IPS-18c (cell line): ENCODE data around the gene MGAT4A.
"Not testable (repeated sequence)": the region's sequence is repeated elsewhere in the genome, so short reads cannot be mapped to it uniquely, and the experiment has no call there.

Experiments used
- H3K4me3 ChIP-seq: 2 replicates; pipeline ENCODE4 v1.7.0; 2013; ENCODE audit warnings: low read depth, mild to moderate bottlenecking, low read length, moderate library complexity; ENCODE audit not compliant: insufficient read depth
- H3K9me3 ChIP-seq: one replicate; pipeline ENCODE4 v1.6.1; 2013; ENCODE audit warnings: mild to moderate bottlenecking, low read length, moderate library complexity; ENCODE audit not compliant: control insufficient read depth, insufficient read depth

The MGAT4A gene

DNA sequence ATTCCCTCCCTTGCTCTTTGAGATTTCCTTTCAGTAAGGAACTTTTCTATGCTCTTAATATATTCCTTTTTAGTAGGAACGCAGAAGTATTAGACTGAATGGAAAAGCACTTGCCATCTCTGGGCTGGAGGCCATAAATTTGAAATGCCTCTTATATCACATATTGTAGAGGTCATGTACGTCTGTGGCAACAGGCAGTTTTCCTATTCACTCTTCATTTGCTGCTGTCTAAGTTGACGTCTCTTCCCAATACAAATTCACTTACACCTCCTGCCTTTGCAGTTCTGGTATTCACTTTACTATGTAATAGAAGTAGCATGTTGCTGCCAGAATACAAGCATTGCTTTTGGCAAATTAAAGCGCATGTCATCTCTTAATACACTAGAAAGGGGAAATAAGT is 34.7 kb downstream of the MGAT4A start:
- Histone ChIP-seq H3K4me3 (no peak overlapping the region), H3K9me3 (no peaks in the 10 kb centered on the region)

- Histone ChIP-seq H3K9me3 (no peaks in the 10 kb centered on the region), H3K4me3 (no peak overlapping the region)
Observed at GRCh38 chr2:98695255-98695654, 35.7 kb downstream of the MGAT4A start.

DNA sequence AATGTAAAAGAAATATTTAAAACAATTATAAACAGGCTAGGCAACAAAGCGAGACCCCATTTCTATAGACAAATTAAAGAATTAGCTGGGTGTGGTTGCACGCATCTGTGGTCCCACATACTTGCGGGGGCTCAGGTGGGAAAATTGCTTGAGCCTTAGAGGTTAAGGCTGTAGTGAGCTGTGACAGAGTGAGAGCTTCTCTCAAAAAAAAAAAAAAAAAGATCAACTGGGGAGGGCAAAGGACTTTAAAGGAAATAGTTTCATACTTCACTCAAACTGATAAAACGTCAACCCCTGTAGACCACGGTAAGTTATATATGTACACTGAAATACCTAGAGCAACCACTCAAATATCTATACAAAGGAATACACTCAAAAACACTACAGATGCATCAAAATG is 37.5 kb downstream of the MGAT4A start:
- no peak overlapping the region for H3K4me3 ChIP-seq
- no peaks in the 10 kb centered on the region for H3K9me3 ChIP-seq

- H3K4me3 ChIP-seq, result no peak overlapping the region
- no peaks in the 10 kb centered on the region for H3K9me3 ChIP-seq
Observed at GRCh38 chr2:98692090-98693054, 38.6 kb downstream of the MGAT4A start.

- H3K4me3 ChIP-seq, result no peak overlapping the region
- H3K9me3 ChIP-seq, result no peaks in the 10 kb centered on the region
Observed at GRCh38 chr2:98691303-98691702, 39.6 kb downstream of the MGAT4A start.

- Histone ChIP-seq H3K9me3 (no peaks in the 10 kb centered on the region), H3K4me3 (no peak overlapping the region)
Observed at GRCh38 chr2:98685930-98686887, 44.7 kb downstream of the MGAT4A start.

DNA sequence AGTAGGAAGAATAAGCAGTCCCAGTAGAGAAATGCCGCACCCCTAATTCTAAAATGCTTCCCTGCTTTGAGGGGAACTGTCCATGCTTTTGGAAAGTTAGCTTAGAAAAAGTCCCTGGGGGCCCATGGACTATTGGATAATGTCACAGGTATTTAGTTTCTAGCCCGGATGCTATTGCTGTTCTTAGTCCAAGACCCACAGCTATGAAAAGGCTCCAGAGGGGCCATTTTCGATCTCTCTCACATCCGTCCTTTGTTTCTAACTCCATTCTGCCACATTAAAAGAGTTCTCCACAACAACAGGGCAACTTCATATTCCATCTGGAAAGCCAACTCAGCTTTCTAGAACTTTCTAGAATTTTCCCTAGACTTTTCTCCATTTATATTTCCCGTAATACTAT is 47.2 kb downstream of the MGAT4A start:
- Histone ChIP-seq H3K4me3 (no peak overlapping the region), H3K9me3 (no peaks in the 10 kb centered on the region)

GRCh38 chr2:98676742-98677141 is 54.2 kb downstream of the MGAT4A start:
- Histone ChIP-seq H3K9me3 (peaks cover 2% of the 10 kb centered on the region), H3K4me3 (no peak overlapping the region)

DNA sequence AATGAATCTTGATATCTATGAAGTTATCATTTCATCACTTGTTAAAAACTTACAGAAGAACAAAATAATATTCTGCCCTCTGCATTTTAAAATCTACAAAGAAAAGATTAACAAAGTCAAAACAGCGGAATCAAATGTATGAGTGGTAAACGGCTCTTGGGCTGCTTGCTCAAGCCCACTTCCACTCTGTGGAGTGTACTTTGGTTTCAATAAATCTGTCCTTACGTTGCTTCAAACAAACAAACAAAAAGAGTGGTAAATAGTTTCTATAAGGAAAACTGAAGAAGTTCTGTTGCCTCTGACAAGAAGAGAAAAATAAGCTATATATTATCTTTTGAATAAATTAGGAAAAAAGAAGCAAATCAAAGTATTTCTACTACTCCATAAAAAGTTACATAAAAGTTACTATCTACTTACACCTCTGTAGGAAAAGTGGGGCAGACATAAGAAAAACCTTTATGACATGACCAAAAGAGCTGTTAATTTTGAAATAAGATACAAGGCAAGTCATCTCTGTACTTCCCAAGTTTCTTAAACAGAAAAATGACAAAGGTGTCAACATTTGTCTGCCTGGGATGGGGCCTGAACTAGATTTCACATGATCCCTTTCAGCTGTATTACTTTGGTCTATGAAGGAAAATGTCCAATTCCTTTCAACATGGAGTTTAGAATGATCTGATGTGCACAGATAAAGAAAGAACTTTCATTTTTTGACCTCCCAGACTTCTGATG is 56.5 kb downstream of the MGAT4A start:
- Histone ChIP-seq H3K4me3 (no peak overlapping the region), H3K9me3 (peaks cover 2% of the 10 kb centered on the region)

- peaks cover 8% of the 10 kb centered on the region for H3K9me3 ChIP-seq
- no peak overlapping the region for H3K4me3 ChIP-seq
Observed at GRCh38 chr2:98669675-98670074, 61.3 kb downstream of the MGAT4A start.

GRCh38 chr2:98665677-98666076 is 65.3 kb downstream of the MGAT4A start:
- H3K4me3 ChIP-seq, result no peak overlapping the region
- peaks cover 6% of the 10 kb centered on the region for H3K9me3 ChIP-seq

- H3K4me3 ChIP-seq, result no peak overlapping the region
Observed at GRCh38 chr2:98664323-98664722, 66.6 kb downstream of the MGAT4A start.

GRCh38 chr2:98663511-98664090 is 67.3 kb downstream of the MGAT4A start:
- H3K4me3 ChIP-seq, result no peak overlapping the region
- H3K9me3 ChIP-seq, result peaks cover 4% of the 10 kb centered on the region

More at GRCh38 chr2:98664323-98664722, 66.6 kb downstream of the MGAT4A start:
- H3K9me3 ChIP-seq, result peaks cover 6% of the 10 kb centered on the region

GRCh38 chr2:98659491-98659840 is 71.5 kb downstream of the MGAT4A start:
- H3K9me3 ChIP-seq, H3K4me3 ChIP-seq: not testable (repeated sequence)

DNA sequence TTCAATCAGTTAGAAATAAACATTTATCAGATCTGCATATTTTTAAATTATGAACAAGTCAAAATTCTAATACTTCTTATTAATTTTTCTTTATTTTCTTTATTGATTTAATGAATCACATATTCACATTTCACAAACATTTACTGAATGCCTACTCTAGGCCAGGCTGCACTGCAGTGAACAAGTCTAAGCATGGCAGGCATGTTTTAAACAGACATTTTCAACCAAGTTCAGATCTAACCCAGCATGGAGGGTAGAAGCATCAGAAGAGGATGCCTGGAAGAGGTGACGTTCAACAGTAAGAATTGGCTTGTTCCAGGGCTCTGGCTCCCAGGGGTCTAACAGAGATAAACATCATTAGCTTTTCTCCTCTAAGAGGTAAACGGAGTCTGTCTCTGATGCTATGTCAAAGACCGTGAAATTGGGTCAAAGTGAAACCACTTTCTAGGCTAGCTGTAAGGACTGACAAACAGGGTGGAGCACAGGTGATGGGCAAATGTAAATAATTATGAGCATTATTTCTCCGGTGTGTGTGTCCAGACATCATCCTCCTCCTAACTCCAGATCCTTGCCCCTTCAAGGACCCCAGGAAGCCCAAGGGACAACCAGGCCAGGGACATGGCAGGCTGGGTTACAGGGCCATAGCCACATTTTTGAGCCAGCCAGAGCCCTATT is 72.0 kb downstream of the MGAT4A start:
- Histone ChIP-seq H3K4me3 (no peak overlapping the region), H3K9me3 (no peaks in the 10 kb centered on the region)

DNA sequence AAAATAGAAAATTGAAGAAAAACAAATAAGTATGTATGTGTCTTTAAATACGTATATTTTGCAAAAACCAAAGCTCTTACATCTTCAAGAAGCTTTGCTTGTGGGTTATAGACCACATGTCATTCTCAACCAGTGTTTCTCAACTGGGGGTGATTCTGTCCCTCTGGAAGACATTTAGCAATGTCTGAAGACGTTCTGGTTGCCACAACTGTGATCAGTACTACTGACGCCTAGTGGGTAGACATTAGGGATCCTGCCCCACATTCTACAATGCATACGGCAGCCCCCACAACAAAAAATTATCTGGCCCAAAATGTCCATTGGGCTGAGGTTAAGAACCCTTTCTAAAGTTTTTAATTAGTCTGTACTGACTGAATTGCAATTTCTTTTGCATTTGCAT is 74.1 kb downstream of the MGAT4A start:
- Histone ChIP-seq H3K9me3 (no peaks in the 10 kb centered on the region), H3K4me3 (no peak overlapping the region)
